Fibroblast of skin of right biceps (primary cell): ENCODE data around the gene SETD1A.

Experiments
- DNase-seq: peaks from one replicate; pipeline ENCODE4 v3.0.0-alpha.2; 2013

The SETD1A gene

DNA sequence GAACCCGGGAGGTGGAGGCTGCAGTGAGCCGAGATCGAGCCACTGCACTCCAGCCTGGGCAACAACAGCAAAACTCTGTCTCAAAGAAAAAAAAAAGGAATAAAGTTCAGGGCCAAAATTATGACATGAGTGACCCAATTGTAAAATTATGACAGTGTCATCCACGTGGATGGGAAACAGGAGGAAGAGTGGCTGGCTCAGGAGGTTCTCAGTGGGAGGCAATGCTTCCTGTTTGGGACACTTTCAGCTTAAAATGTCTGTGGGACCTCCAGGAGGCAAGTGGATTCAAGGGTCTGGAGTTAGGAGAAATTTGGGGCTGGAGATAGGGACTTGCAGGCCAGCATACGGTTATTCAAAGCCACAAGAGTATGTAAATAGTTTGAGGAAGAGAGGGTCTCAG is 67.8 kb downstream of the SETD1A start:
- DNase-seq: no peak

DNA sequence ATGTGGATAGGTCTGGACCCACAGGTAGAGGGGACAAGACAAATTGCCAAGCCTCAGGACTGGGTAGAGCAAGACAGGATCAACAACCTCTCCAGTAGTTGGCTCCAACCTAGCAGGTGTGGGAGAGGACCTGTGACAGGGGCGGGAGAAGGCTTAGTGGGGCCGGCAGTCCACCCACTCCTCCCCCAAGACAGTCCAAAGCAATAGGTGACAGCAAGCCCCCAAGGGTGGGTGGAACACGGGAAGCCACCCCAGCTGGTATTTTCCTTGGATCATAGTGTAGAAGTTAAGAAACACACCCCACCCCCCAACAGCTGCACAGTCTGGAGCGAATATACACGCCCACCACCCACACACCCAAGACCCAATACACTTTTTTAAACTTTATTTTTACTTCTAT is 71.7 kb downstream of the SETD1A start:
- DNase-seq: no peak

DNA sequence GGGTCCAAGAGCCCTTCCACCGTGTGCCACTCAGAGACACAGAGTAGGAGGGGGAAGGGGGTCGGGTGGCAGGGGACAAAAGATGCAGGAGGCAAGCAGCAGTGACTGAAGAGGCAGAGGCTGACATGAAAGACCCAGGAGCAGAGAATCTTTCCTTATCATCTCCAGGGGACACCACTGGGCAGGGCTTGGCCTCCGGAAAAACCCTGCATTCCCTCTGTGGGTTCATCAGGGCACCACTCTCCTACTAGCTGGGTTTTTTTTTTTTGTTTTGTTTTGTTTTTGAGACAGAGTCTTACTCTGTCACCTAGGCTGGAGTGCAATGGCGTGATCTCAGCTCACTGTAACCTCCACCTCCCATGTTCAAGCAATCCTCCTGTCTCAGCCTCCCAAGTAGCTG is 73.7 kb downstream of the SETD1A start:
- no peak for DNase-seq

DNA sequence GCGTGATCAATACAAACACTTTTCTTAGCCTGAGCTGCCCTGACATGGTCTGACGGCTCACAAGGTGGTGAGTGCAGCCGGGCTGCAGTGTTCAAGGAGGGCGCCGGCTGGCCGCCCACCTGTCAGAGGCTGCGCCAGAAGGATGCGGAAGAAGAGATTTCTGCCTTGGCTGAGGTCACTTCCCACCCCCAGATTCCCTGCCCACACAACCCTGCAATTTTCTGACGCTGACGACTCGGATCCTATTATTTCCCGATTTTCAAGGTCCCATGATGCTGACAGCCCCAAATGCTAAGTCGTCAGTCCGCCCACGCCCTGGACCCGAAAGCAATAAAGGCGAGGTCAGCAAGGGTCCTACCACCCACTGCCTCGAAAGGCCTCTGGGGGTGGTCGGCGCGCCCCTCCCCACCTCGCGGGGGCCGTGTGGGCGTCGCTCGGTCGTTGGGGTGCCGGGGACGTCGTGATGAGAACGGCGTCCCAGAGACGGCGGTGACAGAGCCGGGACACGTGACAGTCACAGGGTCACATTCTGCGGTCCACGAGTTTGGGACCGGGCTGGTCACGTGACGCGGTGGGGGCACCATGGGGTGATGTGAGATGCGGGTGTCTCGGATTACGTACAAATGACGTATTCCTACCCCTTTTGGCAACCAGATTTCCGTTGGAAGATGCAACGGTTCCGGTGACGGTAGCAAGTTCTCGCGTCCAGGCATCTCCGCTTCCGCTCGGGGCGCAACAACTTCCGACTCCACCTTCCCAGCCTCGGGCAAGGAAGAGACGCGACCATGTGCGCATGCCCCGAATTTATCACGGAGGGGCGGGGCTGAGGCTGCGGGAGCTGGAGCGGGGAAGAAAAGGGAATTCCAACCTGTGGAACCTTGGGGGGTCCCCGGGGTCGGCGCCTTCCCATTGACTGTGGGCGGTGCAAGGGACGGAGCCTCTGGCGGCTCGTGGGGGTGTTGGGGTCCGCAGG is 75.5 kb downstream of the SETD1A start, which contains the start of gene STX4:
Gene STX4 (plus strand): TSS at position 823 of the 973 bp plus-strand sequence. CDS start 248 bp downstream, outside the sequence.
- peak; percentile 97 for DNase-seq

DNA sequence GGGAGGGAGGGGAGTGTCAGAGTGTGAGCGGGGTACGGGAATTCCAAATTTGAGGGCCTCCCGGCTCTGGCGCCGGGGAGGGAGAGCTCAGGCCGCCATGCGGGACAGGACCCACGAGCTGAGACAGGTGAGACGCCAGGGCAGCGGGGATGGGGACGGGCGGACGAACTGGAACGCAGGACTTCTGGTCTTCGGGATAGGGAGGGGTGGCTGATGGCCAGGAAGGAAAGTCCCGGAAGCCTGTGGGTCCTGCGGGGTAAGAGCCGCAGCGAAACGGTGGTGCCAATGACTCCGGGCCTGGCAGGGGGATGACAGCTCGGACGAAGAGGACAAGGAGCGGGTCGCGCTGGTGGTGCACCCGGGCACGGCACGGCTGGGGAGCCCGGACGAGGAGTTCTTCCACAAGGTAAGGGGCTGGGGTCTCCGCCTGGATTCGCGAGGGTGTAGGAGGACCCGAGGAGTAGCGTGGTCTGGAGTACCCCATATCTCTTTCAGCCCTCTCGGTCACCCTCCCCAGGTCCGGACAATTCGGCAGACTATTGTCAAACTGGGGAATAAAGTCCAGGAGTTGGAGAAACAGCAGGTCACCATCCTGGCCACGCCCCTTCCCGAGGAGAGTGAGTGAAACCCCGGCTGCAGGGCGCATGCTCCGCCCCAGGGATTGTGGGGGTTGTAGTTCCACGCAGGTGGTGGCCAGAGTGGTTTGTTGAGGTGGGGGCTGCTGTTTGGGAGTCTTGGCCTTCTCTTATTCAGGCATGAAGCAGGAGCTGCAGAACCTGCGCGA is 76.3 kb downstream of the SETD1A start:
- peak; percentile 77 for DNase-seq
